Left lung (tissue), 10 donors: ENCODE measurements around the gene DLL3. TPM values are rescaled to one million over a fixed set of nuclear protein-coding genes. Genes with fewer than 3 reads are reported as not detected.
"Not testable (repeated sequence)": the region's sequence is repeated elsewhere in the genome, so short reads cannot be mapped to it uniquely, and the experiment has no call there.

Experiments
- ATAC-seq: fragments of 200-7000 bp; cut with Tn5 transposase; one replicate; pipeline ENCODE4 v1.9.1; 2020; ENCODE audit warnings: moderate library complexity
- DNase-seq, 4 donors: peaks; one replicate each; pipeline ENCODE4 v3.0.0-alpha.2; 2013 to 2020
- H3K27ac ChIP-seq, 2 donors: fragments of 200-600 bp; sonication (generic) in 1 of 2; one replicate each; pipeline versions ENCODE4 v1.5.0 to v1.8.0; 2020 to 2021
- H3K27me3 ChIP-seq, 2 donors: fragments of 200-600 bp; sonication (generic) in 1 of 2; one replicate each; pipeline versions ENCODE4 v1.5.0 to v1.8.0; 2020 to 2021
- H3K36me3 ChIP-seq, 2 donors: fragments of 200-600 bp; sonication (generic) in 1 of 2; one replicate each; pipeline versions ENCODE4 v1.5.0 to v1.8.0; 2020 to 2021
- H3K4me1 ChIP-seq, 2 donors: fragments of 200-600 bp; one replicate each; pipeline ENCODE4 v1.8.0; 2021
- H3K4me3 ChIP-seq, 2 donors: fragments of 200-600 bp; sonication (generic) in 1 of 2; one replicate each; pipeline versions ENCODE4 v1.5.0 to v1.8.0; 2020 to 2021; ENCODE audit warnings: mild to moderate bottlenecking in 1 of 2
- H3K9me3 ChIP-seq, 2 donors: fragments of 200-600 bp; sonication (generic) in 1 of 2; one replicate each; pipeline versions ENCODE4 v1.5.0 to v1.8.0; 2020 to 2021
- CTCF ChIP-seq, 2 donors: fragments of 200-600 bp; sonication (generic) in 1 of 2; IDR thresholded peaks; one replicate each; pipeline versions ENCODE4 v1.5.0 to v1.8.0; 2021; ENCODE audit warnings: antibody characterized with exemption in 2 of 2
- intact Hi-C, 2 donors: fragments of 100-400 bp; cut with DNase I; formaldehyde crosslinking; loops; one replicate each; pipeline versions ENCODE4 v1.11.2 to v1.14.2; 2022
- polyA plus RNA-seq, 6 donors: library from polyadenylated mRNA; unstranded; fragments of 120-200 nt; gene quantifications; one replicate each; pipeline ENCODE4 v1.2.1, GENCODE V29; 2013; ENCODE audit not compliant: insufficient read length in 6 of 6
- total RNA-seq, 2 donors: library from RNA; stranded (reverse); fragmentation: NEBNext Ultra II Directional; extraction: Animal tissue kit (Norgen Biotek cat#: 25700); gene quantifications; one replicate each; pipeline ENCODE4 v1.2.1, GENCODE V29; 2021
- donor health status: DM: no; HTN: yes; CAD: no.
- donor health status: DM: no; HTN: no; CAD: no.

The DLL3 gene
- total and polyA plus RNA-seq, 8 donors = 0.12 to 0.80 (median 0.31) TPM; not detected in 1

DNA sequence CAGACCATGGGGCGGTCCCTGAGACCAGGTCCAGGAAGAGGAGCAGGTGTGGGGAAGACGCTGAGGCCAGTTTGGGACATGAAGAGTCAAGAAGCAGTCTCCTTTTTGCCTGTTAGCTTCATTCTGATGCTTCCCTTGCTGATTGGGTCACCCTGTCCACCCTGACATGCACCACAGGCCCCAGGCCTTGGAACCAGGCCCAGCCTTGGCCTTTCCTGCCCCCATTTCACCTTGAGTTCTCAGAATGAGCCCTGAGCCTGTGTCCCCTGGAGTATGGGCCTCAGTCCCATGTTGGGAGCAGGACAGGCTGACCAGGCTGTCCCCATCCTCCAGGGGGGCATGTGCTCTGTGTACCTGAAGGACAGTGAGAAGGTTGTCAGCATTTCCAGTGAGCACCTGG lies 23.0 kb upstream of the DLL3 start:
- H3K9me3 ChIP-seq = no peaks in the 10 kb centered on the region
- intact Hi-C loops = loop anchor here in 1 of 2 donors (10.0 kb wide), 1 partner anchor 59 kb away; the partner anchor contains the start of gene EID2B
- no peak for TF ChIP-seq CTCF (IDR thresholded peaks at IDR 0.05)
- peaks cover 0 to 13% of the 10 kb centered on the region in 2 donors for H3K4me1 ChIP-seq
- ATAC-seq (no peak), DNase-seq (no peak)
- peaks cover 3 to 66% of the 10 kb centered on the region in 2 donors for H3K36me3 ChIP-seq
- no peak overlapping the region for H3K4me3 ChIP-seq
- H3K27ac ChIP-seq = no peak overlapping the region
- no peaks in the 10 kb centered on the region for H3K27me3 ChIP-seq

DNA sequence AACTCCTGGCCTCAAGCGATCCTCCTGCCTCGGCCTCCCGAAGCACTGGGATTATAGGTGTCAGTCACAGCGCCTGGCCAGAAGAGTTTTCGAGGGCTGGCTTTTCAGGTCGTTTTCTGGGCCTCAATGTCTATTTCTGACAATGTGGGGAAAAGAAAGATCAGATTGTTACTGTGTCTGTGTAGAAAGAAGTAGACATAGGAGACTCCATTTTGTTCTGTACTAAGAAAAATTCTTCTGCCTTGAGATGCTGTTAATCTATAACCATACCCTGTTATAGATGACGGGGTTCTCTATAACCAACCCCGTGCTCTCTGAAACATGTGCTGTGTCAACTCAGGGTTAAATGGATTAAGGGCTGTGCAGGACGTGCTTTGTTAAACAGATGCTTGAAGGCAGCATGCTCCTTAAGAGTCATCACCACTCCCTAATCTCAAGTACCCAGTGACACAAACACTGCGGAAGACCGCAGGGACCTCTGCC lies 19.4 kb upstream of the DLL3 start:
- peak overlapping the region; percentile 78 to 84 for H3K27ac ChIP-seq
- peaks cover 2 to 47% of the 10 kb centered on the region in 2 donors for H3K36me3 ChIP-seq
- peak in 2 of 4 donors; percentile 8 to 24 for DNase-seq

GRCh38 chr19:39479916-39480315 lies 18.8 kb upstream of the DLL3 start:
- no peaks in the 10 kb centered on the region for H3K27me3 ChIP-seq
- peak overlapping the region; percentile 78 to 84 for H3K27ac ChIP-seq
- H3K9me3 ChIP-seq = no peaks in the 10 kb centered on the region
- H3K4me1 ChIP-seq = peaks cover 10 to 26% of the 10 kb centered on the region in 2 donors
- no peak for TF ChIP-seq CTCF (IDR thresholded peaks at IDR 0.05)
- ATAC-seq = no peak
- peak overlapping the region; percentile 92 to 94 for H3K4me3 ChIP-seq
- intact Hi-C loops = loop anchor here in 1 of 2 donors (10.0 kb wide), 1 partner anchor 55 kb away; the partner anchor contains the start of gene EID2B
- peaks cover 0 to 42% of the 10 kb centered on the region in 2 donors for H3K36me3 ChIP-seq
- no peak for DNase-seq

More for the DNA sequence above, 19.4 kb upstream of the DLL3 start:
- not testable (repeated sequence) for H3K4me3 ChIP-seq, H3K9me3 ChIP-seq, H3K27me3 ChIP-seq
- peaks cover 10 to 26% of the 10 kb centered on the region in 2 donors for H3K4me1 ChIP-seq
- peak; percentile 28 for ATAC-seq
- intact Hi-C loops = loop anchor here in 1 of 2 donors (10.0 kb wide), 1 partner anchor 55 kb away; the partner anchor contains the start of gene EID2B

GRCh38 chr19:39480337-39481228 lies 18.2 kb upstream of the DLL3 start, which contains the start of gene TIMM50:
TSS of gene TIMM50 (plus strand) at chr19:39480838. CDS start at chr19:39480854, 16 bp downstream.
- no peaks in the 10 kb centered on the region for H3K27me3 ChIP-seq
- TF ChIP-seq CTCF (IDR thresholded peaks at IDR 0.05) = no peak
- peaks cover 10 to 26% of the 10 kb centered on the region in 2 donors for H3K4me1 ChIP-seq
- H3K9me3 ChIP-seq = no peaks in the 10 kb centered on the region
- ATAC-seq (peak; percentile 99), DNase-seq (peak; percentile 95 to 100 (median 96))
- intact Hi-C loops = no loop called here
- peaks cover 0 to 40% of the 10 kb centered on the region in 2 donors for H3K36me3 ChIP-seq
- peak within 1 kb of the TSS; percentile 92 to 94 for H3K4me3 ChIP-seq
- peak within 1 kb of the TSS; percentile 78 to 84 for H3K27ac ChIP-seq

GRCh38 chr19:39481229-39481545 lies 17.6 kb upstream of the DLL3 start:
- no peaks in the 10 kb centered on the region for H3K27me3 ChIP-seq
- no peak for TF ChIP-seq CTCF (IDR thresholded peaks at IDR 0.05)
- ATAC-seq = no peak
- H3K4me3 ChIP-seq = peak overlapping the region; percentile 92 to 94
- H3K36me3 ChIP-seq = peaks cover 0 to 40% of the 10 kb centered on the region in 2 donors
- no peak for DNase-seq
- H3K4me1 ChIP-seq = peaks cover 10 to 26% of the 10 kb centered on the region in 2 donors
- intact Hi-C loops = no loop called here
- no peaks in the 10 kb centered on the region for H3K9me3 ChIP-seq
- peak overlapping the region in 1 of 2 donors; percentile 84 for H3K27ac ChIP-seq
